K562 (cell line): ENCODE results near the gene ASCC3.

ENCODE experiments used
- CBX3 ChIP-seq, 2 experiments: IDR thresholded peaks; 1 replicate in 1 of 2; 2 replicates in 1 of 2; pipeline ENCODE4 v1.6.1; 2012; ENCODE audit warnings: inconsistent platforms in 2 of 2, low read length in 2 of 2, borderline replicate concordance in 1 of 2, control low read depth in 1 of 2
- CC2D1A ChIP-seq: fragments of 450-650 bp; IDR thresholded peaks from 2 replicates; pipeline ENCODE4 v1.6.1; 2017; ENCODE audit warnings: mild to moderate bottlenecking
- ESRRA ChIP-seq: fragments of 450-650 bp; IDR thresholded peaks from 2 replicates; pipeline ENCODE4 v1.6.1; 2014; ENCODE audit warnings: low read depth, mild to moderate bottlenecking, moderate library complexity, borderline replicate concordance
- HMG20B ChIP-seq: fragments of 250-450 bp; sonication (Bioruptor Pico); IDR thresholded peaks from 2 replicates; pipeline ENCODE4 v1.5.0; 2021; ENCODE audit warnings: mild to moderate bottlenecking
- JUN ChIP-seq, 2 experiments: sonication (generic) in 1 of 2; formaldehyde crosslinking in 1 of 2; IDR thresholded peaks; 2 replicates each; pipeline versions ENCODE4 v1.6.1 to v1.8.0; 2012 to 2022; ENCODE audit warnings: borderline replicate concordance in 2 of 2, mild to moderate bottlenecking in 2 of 2, improper control_type of control experiment in 1 of 2, low read depth in 1 of 2, low read length in 1 of 2, missing genetic modification reagents in 1 of 2
- MAFK ChIP-seq: IDR thresholded peaks from 2 replicates; pipeline ENCODE4 v1.6.1; 2011; ENCODE audit warnings: low read length, improper control_type of control experiment
- NR1H2 ChIP-seq: sonication (generic); formaldehyde crosslinking; IDR thresholded peaks from 2 replicates; pipeline ENCODE4 v1.4.0; 2020; ENCODE audit warnings: mild to moderate bottlenecking, missing genetic modification reagents
- NR2F6 ChIP-seq: fragments of 450-650 bp; formaldehyde crosslinking; IDR thresholded peaks from 2 replicates; pipeline ENCODE4 v1.4.0; 2020; ENCODE audit warnings: mild to moderate bottlenecking
- NR3C1 ChIP-seq: sonication (generic); formaldehyde crosslinking; IDR thresholded peaks from 2 replicates; pipeline ENCODE4 v1.8.1; 2022; ENCODE audit warnings: missing genetic modification reagents
- POLR2AphosphoS5 ChIP-seq: IDR thresholded peaks from 2 replicates; pipeline ENCODE4 v1.6.1; 2011; ENCODE audit warnings: mild to moderate bottlenecking, low read depth, low read length, moderate library complexity; ENCODE audit not compliant: control insufficient read depth, insufficient read depth
- SP1 ChIP-seq: sonication (generic); formaldehyde crosslinking; IDR thresholded peaks from 2 replicates; pipeline ENCODE4 v1.8.1; 2022; ENCODE audit warnings: mild to moderate bottlenecking, missing genetic modification reagents
- ZNF699 ChIP-seq: fragments of 250-450 bp; sonication (Bioruptor Pico); IDR thresholded peaks from 2 replicates; pipeline ENCODE4 v1.8.0; 2021; ENCODE audit warnings: mild to moderate bottlenecking, moderate library complexity; ENCODE audit not compliant: insufficient replicate concordance
- TF ChIP-seq, protein P1 (sequence below), 3 experiments: IDR thresholded peaks in 2 of 3; conservative IDR thresholded peaks in 1 of 3; 2 replicates each; pipeline ENCODE4 v1.5.1; 2011 to 2012; ENCODE audit warnings: low read length in 3 of 3, mild to moderate bottlenecking in 3 of 3, control low read depth in 2 of 3, improper control_type of control experiment in 1 of 3, inconsistent platforms in 1 of 3, low read depth in 1 of 3, mixed read lengths in 1 of 3, moderate library complexity in 1 of 3; ENCODE audit not compliant: insufficient read depth in 2 of 3
- TF ChIP-seq, protein P2 (sequence below): fragments of 250-450 bp; sonication (Bioruptor Pico); IDR thresholded peaks from 2 replicates; pipeline ENCODE4 v1.5.0; 2020; ENCODE audit warnings: mild to moderate bottlenecking, borderline replicate concordance

DNA sequence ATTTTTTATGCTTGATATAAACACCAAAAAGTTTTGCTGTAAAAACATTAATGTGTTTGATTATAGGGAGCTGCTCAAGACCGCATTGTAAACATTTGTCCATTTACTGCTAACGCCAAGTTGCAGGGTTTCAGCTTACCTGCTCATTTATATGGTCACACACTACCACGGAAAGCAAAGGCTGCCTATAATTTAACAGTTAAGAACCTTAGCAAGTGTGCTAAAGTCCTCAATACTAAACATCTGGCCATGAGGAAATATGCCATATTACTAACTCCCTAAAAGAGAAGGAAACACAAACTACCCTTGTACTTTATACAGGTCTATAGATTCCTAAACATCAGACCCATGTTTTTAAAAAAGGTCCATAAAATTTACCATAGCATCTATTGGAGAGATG is 129.5 kb downstream of the ASCC3 start:
- TF ChIP-seq ZNF699 (no peak), NR3C1 (CRISPR knock-in tag) (no peak), HMG20B (no peak), CC2D1A (no peak), ESRRA (no peak), CBX3 (IDR thresholded peaks at IDR 0.05; ENCODE audit: borderline replicate concordance in 1 of 2, low read length in 2 of 2) (no peak), MAFK (no peak), POLR2AphosphoS5 (no peak), NR2F6 (no peak), JUN (IDR thresholded peaks at IDR 0.05; ENCODE audit: borderline replicate concordance, low read depth, low read length) (no peak), JUN (CRISPR knock-in tag; IDR thresholded peaks at IDR 0.05; ENCODE audit: borderline replicate concordance) (no peak), SP1 (no peak), NR1H2 (CRISPR knock-in tag) (no peak)
- TF ChIP-seq, protein P1, sequence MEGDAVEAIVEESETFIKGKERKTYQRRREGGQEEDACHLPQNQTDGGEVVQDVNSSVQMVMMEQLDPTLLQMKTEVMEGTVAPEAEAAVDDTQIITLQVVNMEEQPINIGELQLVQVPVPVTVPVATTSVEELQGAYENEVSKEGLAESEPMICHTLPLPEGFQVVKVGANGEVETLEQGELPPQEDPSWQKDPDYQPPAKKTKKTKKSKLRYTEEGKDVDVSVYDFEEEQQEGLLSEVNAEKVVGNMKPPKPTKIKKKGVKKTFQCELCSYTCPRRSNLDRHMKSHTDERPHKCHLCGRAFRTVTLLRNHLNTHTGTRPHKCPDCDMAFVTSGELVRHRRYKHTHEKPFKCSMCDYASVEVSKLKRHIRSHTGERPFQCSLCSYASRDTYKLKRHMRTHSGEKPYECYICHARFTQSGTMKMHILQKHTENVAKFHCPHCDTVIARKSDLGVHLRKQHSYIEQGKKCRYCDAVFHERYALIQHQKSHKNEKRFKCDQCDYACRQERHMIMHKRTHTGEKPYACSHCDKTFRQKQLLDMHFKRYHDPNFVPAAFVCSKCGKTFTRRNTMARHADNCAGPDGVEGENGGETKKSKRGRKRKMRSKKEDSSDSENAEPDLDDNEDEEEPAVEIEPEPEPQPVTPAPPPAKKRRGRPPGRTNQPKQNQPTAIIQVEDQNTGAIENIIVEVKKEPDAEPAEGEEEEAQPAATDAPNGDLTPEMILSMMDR (IDR thresholded peaks at IDR 0.05 in 2 of 3, conservative IDR thresholded peaks at IDR 0.05 in 1 of 3; ENCODE audit: insufficient read depth in 2 of 3, low read depth in 1 of 3, low read length in 3 of 3), result no peak
- TF ChIP-seq, protein P2, sequence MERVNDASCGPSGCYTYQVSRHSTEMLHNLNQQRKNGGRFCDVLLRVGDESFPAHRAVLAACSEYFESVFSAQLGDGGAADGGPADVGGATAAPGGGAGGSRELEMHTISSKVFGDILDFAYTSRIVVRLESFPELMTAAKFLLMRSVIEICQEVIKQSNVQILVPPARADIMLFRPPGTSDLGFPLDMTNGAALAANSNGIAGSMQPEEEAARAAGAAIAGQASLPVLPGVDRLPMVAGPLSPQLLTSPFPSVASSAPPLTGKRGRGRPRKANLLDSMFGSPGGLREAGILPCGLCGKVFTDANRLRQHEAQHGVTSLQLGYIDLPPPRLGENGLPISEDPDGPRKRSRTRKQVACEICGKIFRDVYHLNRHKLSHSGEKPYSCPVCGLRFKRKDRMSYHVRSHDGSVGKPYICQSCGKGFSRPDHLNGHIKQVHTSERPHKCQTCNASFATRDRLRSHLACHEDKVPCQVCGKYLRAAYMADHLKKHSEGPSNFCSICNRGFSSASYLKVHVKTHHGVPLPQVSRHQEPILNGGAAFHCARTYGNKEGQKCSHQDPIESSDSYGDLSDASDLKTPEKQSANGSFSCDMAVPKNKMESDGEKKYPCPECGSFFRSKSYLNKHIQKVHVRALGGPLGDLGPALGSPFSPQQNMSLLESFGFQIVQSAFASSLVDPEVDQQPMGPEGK (CRISPR knock-in tag), result no peak
